Measurements from ENCODE around the gene CIB4.

CIB4 gene

DNA sequence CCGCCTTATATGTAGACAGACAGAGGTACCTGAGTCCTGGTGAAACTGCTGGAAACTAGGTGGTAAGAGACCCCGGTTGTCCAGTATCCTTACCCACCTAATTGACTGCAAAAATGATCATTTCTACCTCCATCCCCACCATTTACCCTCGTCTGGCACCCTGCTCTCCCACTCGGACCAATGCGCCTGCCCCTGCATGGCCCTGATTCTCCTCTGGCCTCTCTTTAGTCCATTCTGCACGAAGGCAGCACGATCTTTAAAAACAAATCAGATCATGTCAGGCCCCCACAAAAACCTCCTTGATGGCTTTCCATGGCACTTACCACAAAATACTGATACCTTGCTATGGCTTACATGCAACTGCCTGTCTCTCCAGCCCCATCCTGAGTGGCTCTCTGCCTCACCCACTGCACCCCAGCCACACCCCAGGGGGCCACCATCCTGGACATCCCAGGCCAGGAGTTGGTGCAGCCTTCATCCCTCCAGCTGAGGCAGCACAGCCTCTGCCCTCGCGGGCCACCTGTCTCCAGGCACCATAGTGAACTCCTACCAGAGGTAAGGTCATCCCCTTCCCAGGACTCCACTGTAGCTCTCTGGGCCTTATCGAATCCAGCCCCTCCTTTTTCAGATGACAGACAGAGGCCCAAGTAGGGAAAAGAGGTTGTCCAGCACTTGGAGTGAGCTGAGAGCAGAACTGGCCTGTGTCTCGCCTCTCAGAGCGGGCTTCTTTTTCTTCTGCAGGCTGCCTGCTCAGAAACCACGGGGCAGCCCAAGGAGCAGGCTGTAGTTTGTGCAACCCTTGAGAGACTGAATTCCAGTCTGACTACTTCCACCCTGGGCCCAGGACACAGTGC, 12.3 kb upstream of the CIB4 start:
- peak overlapping the region; percentile 46 to 95 for H2BK12ac ChIP-seq (ENCODE audit: low read length in 2 of 2)

DNA sequence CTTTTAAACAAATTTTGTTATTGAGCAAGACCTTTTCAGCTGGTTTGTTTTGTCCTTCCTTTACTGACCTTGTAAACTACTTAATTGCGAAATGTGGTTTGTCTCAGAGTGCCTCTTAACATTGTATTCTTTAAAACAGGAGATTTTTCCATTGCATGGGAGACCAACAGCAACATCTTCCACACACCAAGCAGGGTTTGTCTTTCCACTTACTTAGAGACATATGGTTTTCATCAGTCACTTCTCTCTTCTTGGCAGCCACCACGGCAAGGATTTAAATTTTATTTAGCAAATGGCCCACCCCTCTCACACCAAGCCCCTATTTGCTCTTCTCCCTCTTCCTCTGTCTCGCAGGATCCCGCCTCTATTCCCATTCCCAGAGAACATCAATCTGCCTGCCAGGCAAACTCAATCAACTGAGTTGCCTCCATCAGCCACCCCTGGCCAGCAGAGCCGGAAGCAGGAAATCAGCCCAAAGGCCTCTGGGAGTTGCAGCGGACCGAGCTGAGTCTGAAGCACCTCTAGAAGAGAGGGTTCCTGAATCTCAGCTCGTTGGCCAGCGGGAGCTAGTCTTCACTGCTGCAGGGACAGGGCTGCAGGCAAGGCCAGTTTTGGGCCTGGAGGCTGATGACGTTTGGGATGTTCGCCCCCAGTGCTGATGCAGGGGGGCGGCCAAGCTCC, 11.3 kb upstream of the CIB4 start:
- 51% methylated on average over 12 of the region's 12 CpGs for WGBS
- no peaks in the 10 kb centered on the region for H3K4me1 ChIP-seq (ENCODE audit: control insufficient read depth, insufficient read depth, low read depth, low read length)

More for the DNA sequence above, 12.3 kb upstream of the CIB4 start:
- no peak for DNase-seq
- Histone ChIP-seq H2BK120ac (ENCODE audit: low read depth, low read length) (no peak overlapping the region), H3K18ac (ENCODE audit: low read depth in 1 of 2, low read length in 2 of 2) (peak overlapping the region; percentile 1 to 86), H3K27ac (ENCODE audit: low read length, poor library complexity, severe bottlenecking) (no peak overlapping the region), H4K91ac (ENCODE audit: low read length) (peak overlapping the region; percentile 73), H3K9ac (ENCODE audit: low read length) (no peak overlapping the region), H3K4me1 (ENCODE audit: control insufficient read depth, insufficient read depth, low read depth, low read length) (no peaks in the 10 kb centered on the region), H3K9me3 (ENCODE audit: control insufficient read depth, low read length) (no peaks in the 10 kb centered on the region), H3K14ac (ENCODE audit: low read length in 2 of 2) (peak overlapping the region in 1 of 2 experiments; percentile 35), H3K79me1 (replicated peaks; ENCODE audit: low read length, poor library complexity, severe bottlenecking) (no peaks in the 10 kb centered on the region), H2BK5ac (ENCODE audit: low read depth, low read length, poor library complexity, severe bottlenecking) (no peak overlapping the region), H2AFZ (ENCODE audit: low read depth, low read length) (no peak overlapping the region), H3K27me3 (ENCODE audit: control insufficient read depth in 1 of 2, insufficient read depth in 1 of 2, low read length in 2 of 2) (peaks cover 22 to 53% of the 10 kb centered on the region in 2 experiments), H4K8ac (ENCODE audit: low read length) (no peak overlapping the region), H3K36me3 (ENCODE audit: control insufficient read depth in 1 of 2, insufficient read depth in 2 of 2, low read depth in 1 of 2, low read length in 2 of 2) (no peaks in the 10 kb centered on the region), H3K23ac (ENCODE audit: low read length in 2 of 2) (no peak overlapping the region), H3K4ac (ENCODE audit: low read depth in 1 of 2, low read length in 2 of 2) (peak overlapping the region in 1 of 2 experiments; percentile 82), H3K4me2 (ENCODE audit: low read length, poor library complexity, severe bottlenecking) (no peak overlapping the region), H2AK5ac (ENCODE audit: low read length, severe bottlenecking) (no peak overlapping the region), H2BK15ac (ENCODE audit: low read depth, poor library complexity, severe bottlenecking) (no peak overlapping the region), H3K4me3 (ENCODE audit: insufficient read depth in 1 of 2, low read depth in 1 of 2, low read length in 2 of 2) (no peak overlapping the region)
- WGBS = 87% methylated on average over 11 of the region's 13 CpGs

DNA sequence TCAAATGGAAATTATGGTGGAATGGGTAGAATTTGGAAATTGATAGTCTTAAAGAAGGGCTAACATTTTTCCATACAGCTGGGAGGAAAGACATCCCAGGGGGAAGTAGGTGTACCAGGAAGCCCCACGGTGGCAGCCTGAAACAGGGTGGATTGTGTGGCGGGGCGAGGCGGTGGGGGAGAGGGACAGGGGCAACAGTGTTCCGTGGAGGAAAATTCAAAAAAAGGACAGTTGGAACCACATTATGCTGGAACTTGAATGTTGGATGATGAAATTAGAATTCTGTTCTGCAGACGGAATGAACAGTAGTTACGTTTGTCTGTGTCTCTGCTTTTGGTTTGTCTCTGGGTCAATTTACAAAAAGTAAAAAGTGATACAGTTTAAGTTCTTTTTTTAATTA, 10.6 kb upstream of the CIB4 start:
- 86% methylated on average over 7 of the region's 7 CpGs for WGBS
- no peaks in the 10 kb centered on the region for H3K9me3 ChIP-seq (ENCODE audit: control insufficient read depth, low read length)
- peak overlapping the region; percentile 7 for H3K9ac ChIP-seq (ENCODE audit: low read length)
- no peak overlapping the region for H3K4ac ChIP-seq (ENCODE audit: low read depth in 1 of 2, low read length in 2 of 2)
- H3K27ac ChIP-seq (ENCODE audit: low read length, poor library complexity, severe bottlenecking) = no peak overlapping the region
- no peak overlapping the region for H4K8ac ChIP-seq (ENCODE audit: low read length)
- no peak overlapping the region for H2BK120ac ChIP-seq (ENCODE audit: low read depth, low read length)
- H3K23ac ChIP-seq (ENCODE audit: low read length in 2 of 2) = no peak overlapping the region
- peak overlapping the region in 1 of 2 experiments; percentile 65 for H2BK12ac ChIP-seq (ENCODE audit: low read length in 2 of 2)
- H2BK15ac ChIP-seq (ENCODE audit: low read depth, poor library complexity, severe bottlenecking) = peak overlapping the region; percentile 23
- peak overlapping the region in 1 of 2 experiments; percentile 1 for H3K4me3 ChIP-seq (ENCODE audit: insufficient read depth in 1 of 2, low read depth in 1 of 2, low read length in 2 of 2)
- H2BK5ac ChIP-seq (ENCODE audit: low read depth, low read length, poor library complexity, severe bottlenecking) = no peak overlapping the region
- H3K27me3 ChIP-seq (ENCODE audit: control insufficient read depth in 1 of 2, insufficient read depth in 1 of 2, low read length in 2 of 2) = peaks cover 37 to 65% of the 10 kb centered on the region in 2 experiments
- no peak overlapping the region for H2AK5ac ChIP-seq (ENCODE audit: low read length, severe bottlenecking)
- H3K18ac ChIP-seq (ENCODE audit: low read depth in 1 of 2, low read length in 2 of 2) = peak overlapping the region in 1 of 2 experiments; percentile 68
- H3K36me3 ChIP-seq (ENCODE audit: control insufficient read depth in 1 of 2, insufficient read depth in 2 of 2, low read depth in 1 of 2, low read length in 2 of 2) = no peaks in the 10 kb centered on the region
- H3K4me1 ChIP-seq (ENCODE audit: control insufficient read depth, insufficient read depth, low read depth, low read length) = no peaks in the 10 kb centered on the region
- H4K91ac ChIP-seq (ENCODE audit: low read length) = no peak overlapping the region
- no peak overlapping the region for H2AFZ ChIP-seq (ENCODE audit: low read depth, low read length)
- no peak overlapping the region for H3K4me2 ChIP-seq (ENCODE audit: low read length, poor library complexity, severe bottlenecking)
- no peak overlapping the region for H3K14ac ChIP-seq (ENCODE audit: low read length in 2 of 2)
- no peak for DNase-seq
- H3K79me1 ChIP-seq (replicated peaks; ENCODE audit: low read length, poor library complexity, severe bottlenecking) = no peaks in the 10 kb centered on the region

More for the DNA sequence above, 11.3 kb upstream of the CIB4 start:
- Histone ChIP-seq H3K4me2 (ENCODE audit: low read length, poor library complexity, severe bottlenecking) (no peak overlapping the region), H2BK12ac (ENCODE audit: low read length in 2 of 2) (peak overlapping the region; percentile 9 to 95), H4K91ac (ENCODE audit: low read length) (no peak overlapping the region), H3K14ac (ENCODE audit: low read length in 2 of 2) (peak overlapping the region in 1 of 2 experiments; percentile 73), H3K79me1 (replicated peaks; ENCODE audit: low read length, poor library complexity, severe bottlenecking) (no peaks in the 10 kb centered on the region), H3K27ac (ENCODE audit: low read length, poor library complexity, severe bottlenecking) (no peak overlapping the region), H4K8ac (ENCODE audit: low read length) (peak overlapping the region; percentile 45), H3K4ac (ENCODE audit: low read depth in 1 of 2, low read length in 2 of 2) (peak overlapping the region in 1 of 2 experiments; percentile 42), H3K36me3 (ENCODE audit: control insufficient read depth in 1 of 2, insufficient read depth in 2 of 2, low read depth in 1 of 2, low read length in 2 of 2) (no peaks in the 10 kb centered on the region), H3K27me3 (ENCODE audit: control insufficient read depth in 1 of 2, insufficient read depth in 1 of 2, low read length in 2 of 2) (peaks cover 30 to 59% of the 10 kb centered on the region in 2 experiments), H3K23ac (ENCODE audit: low read length in 2 of 2) (no peak overlapping the region), H3K4me3 (ENCODE audit: insufficient read depth in 1 of 2, low read depth in 1 of 2, low read length in 2 of 2) (peak overlapping the region in 1 of 2 experiments; percentile 1), H2BK120ac (ENCODE audit: low read depth, low read length) (no peak overlapping the region), H3K9me3 (ENCODE audit: control insufficient read depth, low read length) (no peaks in the 10 kb centered on the region), H2AFZ (ENCODE audit: low read depth, low read length) (no peak overlapping the region), H2BK15ac (ENCODE audit: low read depth, poor library complexity, severe bottlenecking) (no peak overlapping the region), H2AK5ac (ENCODE audit: low read length, severe bottlenecking) (no peak overlapping the region), H3K9ac (ENCODE audit: low read length) (peak overlapping the region; percentile 7), H2BK5ac (ENCODE audit: low read depth, low read length, poor library complexity, severe bottlenecking) (no peak overlapping the region), H3K18ac (ENCODE audit: low read depth in 1 of 2, low read length in 2 of 2) (peak overlapping the region; percentile 1 to 86)
- peak; percentile 95 for DNase-seq

DNA sequence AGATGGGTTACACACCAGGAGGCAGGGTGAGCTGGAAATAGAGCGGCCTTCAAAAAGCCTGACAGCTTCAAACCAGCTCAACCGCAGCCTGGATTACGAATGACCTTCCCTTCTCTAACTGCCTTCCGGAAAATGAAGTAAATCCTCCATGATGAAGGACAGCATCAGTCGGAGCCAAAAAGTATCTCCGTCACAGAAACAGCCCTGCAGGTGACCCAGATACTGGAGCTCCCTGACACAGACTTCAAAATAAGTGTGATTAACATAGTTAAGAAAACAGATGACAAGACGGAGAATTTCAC, 10.3 kb upstream of the CIB4 start:
- no peak for DNase-seq

More for the DNA sequence above, 10.3 kb upstream of the CIB4 start:
- Histone ChIP-seq H4K8ac (ENCODE audit: low read length) (peak overlapping the region; percentile 23), H3K23ac (ENCODE audit: low read length in 2 of 2) (no peak overlapping the region), H3K4me1 (ENCODE audit: control insufficient read depth, insufficient read depth, low read depth, low read length) (no peaks in the 10 kb centered on the region), H3K9ac (ENCODE audit: low read length) (peak overlapping the region; percentile 7), H4K91ac (ENCODE audit: low read length) (peak overlapping the region; percentile 39), H3K18ac (ENCODE audit: low read depth in 1 of 2, low read length in 2 of 2) (no peak overlapping the region), H2AK5ac (ENCODE audit: low read length, severe bottlenecking) (no peak overlapping the region), H2BK12ac (ENCODE audit: low read length in 2 of 2) (peak overlapping the region in 1 of 2 experiments; percentile 87), H3K79me1 (replicated peaks; ENCODE audit: low read length, poor library complexity, severe bottlenecking) (no peaks in the 10 kb centered on the region), H2BK5ac (ENCODE audit: low read depth, low read length, poor library complexity, severe bottlenecking) (no peak overlapping the region), H3K4me3 (ENCODE audit: insufficient read depth in 1 of 2, low read depth in 1 of 2, low read length in 2 of 2) (no peak overlapping the region), H2AFZ (ENCODE audit: low read depth, low read length) (no peak overlapping the region), H3K14ac (ENCODE audit: low read length in 2 of 2) (no peak overlapping the region), H2BK120ac (ENCODE audit: low read depth, low read length) (no peak overlapping the region), H3K27ac (ENCODE audit: low read length, poor library complexity, severe bottlenecking) (no peak overlapping the region), H3K4ac (ENCODE audit: low read depth in 1 of 2, low read length in 2 of 2) (no peak overlapping the region), H3K4me2 (ENCODE audit: low read length, poor library complexity, severe bottlenecking) (no peak overlapping the region), H2BK15ac (ENCODE audit: low read depth, poor library complexity, severe bottlenecking) (no peak overlapping the region), H3K27me3 (ENCODE audit: control insufficient read depth in 1 of 2, insufficient read depth in 1 of 2, low read length in 2 of 2) (peaks cover 40 to 68% of the 10 kb centered on the region in 2 experiments), H3K36me3 (ENCODE audit: control insufficient read depth in 1 of 2, insufficient read depth in 2 of 2, low read depth in 1 of 2, low read length in 2 of 2) (no peaks in the 10 kb centered on the region), H3K9me3 (ENCODE audit: control insufficient read depth, low read length) (no peaks in the 10 kb centered on the region)
- WGBS = 91% methylated on average over 7 of the region's 7 CpGs
